ENCODE results near the gene KCNIP4.

Gene KCNIP4

DNA sequence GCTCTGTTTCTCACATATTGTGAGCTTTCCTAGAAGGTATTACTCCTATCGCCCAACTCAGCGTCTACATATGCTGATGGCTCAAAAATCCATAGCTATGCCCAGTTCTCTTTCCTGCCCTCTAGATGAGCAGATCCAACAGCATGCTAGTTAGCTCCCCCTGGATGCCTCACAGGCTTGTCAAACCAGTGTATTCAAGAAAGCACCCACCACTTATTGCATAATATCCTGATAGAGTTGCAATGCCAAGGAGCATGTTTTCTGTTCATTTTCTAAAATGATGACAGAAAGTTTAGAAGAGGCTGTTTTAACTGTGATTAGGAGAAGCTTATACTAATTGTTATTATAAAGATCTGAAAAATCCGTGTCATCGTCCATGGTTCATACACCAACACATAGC is 1250.2 kb downstream of the KCNIP4 start:
- Histone ChIP-seq H3K27me3 (ENCODE audit: low read depth) (no peaks in the 10 kb centered on the region), H3K4me1 (peaks cover 12% of the 10 kb centered on the region), H3K9me3 (no peaks in the 10 kb centered on the region), H3K36me3 (replicated peaks) (no peaks in the 10 kb centered on the region), H3K4me3 (no peak overlapping the region)
- DNase-seq (ENCODE audit: low spot score in 2 of 2): no peak
- in situ Hi-C loops (cut with MboI; ENCODE audit: low sequenced_read_pairs): loop anchor here (25.0 kb wide), 1 partner anchor 386 kb away; no protein-coding TSS in a partner anchor

DNA sequence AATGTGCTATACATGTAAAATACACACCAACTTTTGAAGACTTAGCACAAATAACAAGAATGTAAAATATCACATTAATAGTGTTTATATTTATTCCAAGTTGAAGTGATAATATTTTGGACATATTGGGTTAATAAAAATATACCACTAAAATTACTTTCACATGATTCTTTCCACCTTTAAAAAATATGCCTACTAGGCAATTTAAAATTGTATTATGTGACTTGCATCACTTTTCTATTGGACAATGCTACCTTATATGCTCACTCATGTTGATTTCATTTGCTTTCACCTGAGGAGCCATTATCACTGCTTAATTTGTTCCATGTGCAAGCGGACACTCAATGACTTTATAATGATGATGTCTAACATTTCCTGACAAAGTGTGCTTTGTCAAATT is 1251.8 kb downstream of the KCNIP4 start:
- in situ Hi-C loops (cut with MboI; ENCODE audit: low sequenced_read_pairs): loop anchor here (25.0 kb wide), 1 partner anchor 385 kb away; no protein-coding TSS in a partner anchor
- H3K9me3 ChIP-seq: no peaks in the 10 kb centered on the region
- no peak overlapping the region for H3K4me3 ChIP-seq
- DNase-seq (ENCODE audit: low spot score in 2 of 2): no peak
- no peaks in the 10 kb centered on the region for H3K36me3 ChIP-seq (replicated peaks)
- H3K4me1 ChIP-seq: peaks cover 12% of the 10 kb centered on the region
- H3K27me3 ChIP-seq (ENCODE audit: low read depth): no peaks in the 10 kb centered on the region

DNA sequence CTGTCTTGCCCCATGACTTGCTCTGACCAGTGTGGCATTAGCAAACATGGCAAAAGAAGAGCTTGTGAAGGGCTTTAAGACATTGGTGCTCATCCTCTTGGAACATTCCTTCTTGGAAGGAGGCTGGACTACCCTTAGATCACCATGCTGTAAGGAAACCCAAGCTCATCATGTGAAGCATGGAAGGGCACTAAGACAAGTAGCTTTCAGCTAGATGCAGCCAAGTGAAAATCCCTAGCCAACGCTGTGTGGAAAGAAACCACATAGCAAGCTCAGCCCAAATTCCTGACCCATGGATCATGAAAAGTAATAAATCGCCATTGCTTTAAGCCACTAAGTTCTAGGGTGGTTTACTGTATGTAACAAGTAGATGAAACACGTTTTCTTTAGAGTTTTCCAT is 1260.7 kb downstream of the KCNIP4 start:
- Histone ChIP-seq H3K9me3 (no peaks in the 10 kb centered on the region), H3K4me3 (no peak overlapping the region), H3K4me1 (no peaks in the 10 kb centered on the region), H3K36me3 (replicated peaks) (no peaks in the 10 kb centered on the region), H3K27me3 (ENCODE audit: low read depth) (peaks cover 23% of the 10 kb centered on the region)
- no peak for DNase-seq (ENCODE audit: low spot score in 2 of 2)
- in situ Hi-C loops (cut with MboI; ENCODE audit: low sequenced_read_pairs): loop anchor here (10.0 to 25.0 kb wide), 2 partner anchors 263 to 376 kb away; no protein-coding TSS in a partner anchor

DNA sequence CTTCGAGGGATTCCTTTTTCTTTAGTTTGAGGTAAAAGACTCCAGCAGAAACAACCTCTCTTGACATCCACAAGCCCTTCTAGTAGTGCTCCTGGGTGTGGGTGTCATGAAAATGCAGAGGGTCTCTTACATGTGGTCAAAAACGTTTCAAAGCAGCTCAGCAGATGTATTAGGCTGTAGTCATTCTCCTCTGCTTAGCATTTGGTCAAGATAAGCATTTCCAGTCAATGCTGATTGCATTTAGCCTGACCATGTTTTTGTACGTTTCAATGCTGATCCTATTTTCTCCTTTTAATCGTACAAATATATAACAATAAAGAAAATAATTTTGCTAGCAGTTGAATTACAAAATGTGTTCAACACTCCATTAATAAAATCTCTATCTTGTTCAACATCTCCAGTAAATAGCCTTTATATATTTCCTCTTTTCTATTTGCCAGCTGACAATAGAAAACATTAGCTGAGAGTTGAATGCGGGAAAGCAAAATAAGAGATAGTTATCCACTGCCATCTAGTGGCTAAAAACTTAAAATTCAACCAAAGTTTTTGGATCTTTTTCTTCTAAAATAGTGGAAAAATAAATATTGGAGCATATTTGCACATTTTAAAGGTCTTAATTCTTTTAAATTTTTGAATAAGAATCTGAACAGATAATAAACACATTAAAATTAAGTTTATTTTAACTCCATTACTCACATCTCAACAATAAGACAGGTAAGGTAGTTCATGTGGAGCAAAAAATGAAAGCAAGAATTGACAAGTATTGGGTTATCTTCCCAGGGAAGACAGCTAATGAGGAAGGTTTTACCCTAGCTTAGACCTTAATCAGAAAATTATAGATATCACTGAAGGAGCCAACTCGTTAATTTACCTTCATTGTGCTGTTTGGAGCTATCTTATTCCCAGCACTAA is 1263.5 kb downstream of the KCNIP4 start:
- in situ Hi-C loops (cut with MboI; ENCODE audit: low sequenced_read_pairs): loop anchor here (10.0 to 25.0 kb wide), 2 partner anchors 260 to 373 kb away; no protein-coding TSS in a partner anchor
- Histone ChIP-seq H3K27me3 (ENCODE audit: low read depth) (peaks cover 23% of the 10 kb centered on the region), H3K4me1 (no peaks in the 10 kb centered on the region), H3K36me3 (replicated peaks) (no peaks in the 10 kb centered on the region), H3K4me3 (no peak overlapping the region), H3K9me3 (no peaks in the 10 kb centered on the region)
- peak in 1 of 2 experiments; percentile 48 for DNase-seq (ENCODE audit: low spot score in 2 of 2)

DNA sequence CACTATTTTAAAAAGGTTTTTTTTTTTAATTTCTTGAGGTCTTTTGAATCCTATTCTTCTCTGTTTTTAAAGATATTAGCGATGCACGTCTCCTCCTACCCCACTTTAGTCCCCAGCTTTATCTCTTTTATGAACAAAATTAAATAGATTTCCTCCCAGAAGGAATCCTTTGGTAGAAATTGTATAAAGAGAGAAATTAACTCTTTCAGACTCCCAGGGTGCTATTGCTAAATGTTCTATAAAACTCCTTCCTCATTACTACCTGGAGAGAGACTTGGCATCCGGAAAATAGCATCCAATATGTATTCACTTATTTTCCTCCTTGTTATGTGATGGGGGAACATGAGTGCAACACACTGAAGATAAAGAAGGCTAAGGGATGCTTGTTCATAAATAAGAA is 1264.8 kb downstream of the KCNIP4 start:
- H3K4me3 ChIP-seq: no peak overlapping the region
- no peaks in the 10 kb centered on the region for H3K36me3 ChIP-seq (replicated peaks)
- peaks cover 23% of the 10 kb centered on the region for H3K27me3 ChIP-seq (ENCODE audit: low read depth)
- no peaks in the 10 kb centered on the region for H3K9me3 ChIP-seq
- in situ Hi-C loops (cut with MboI; ENCODE audit: low sequenced_read_pairs): loop anchor here (10.0 to 25.0 kb wide), 2 partner anchors 259 to 371 kb away; no protein-coding TSS in a partner anchor
- H3K4me1 ChIP-seq: no peaks in the 10 kb centered on the region
- DNase-seq (ENCODE audit: low spot score in 2 of 2): no peak

DNA sequence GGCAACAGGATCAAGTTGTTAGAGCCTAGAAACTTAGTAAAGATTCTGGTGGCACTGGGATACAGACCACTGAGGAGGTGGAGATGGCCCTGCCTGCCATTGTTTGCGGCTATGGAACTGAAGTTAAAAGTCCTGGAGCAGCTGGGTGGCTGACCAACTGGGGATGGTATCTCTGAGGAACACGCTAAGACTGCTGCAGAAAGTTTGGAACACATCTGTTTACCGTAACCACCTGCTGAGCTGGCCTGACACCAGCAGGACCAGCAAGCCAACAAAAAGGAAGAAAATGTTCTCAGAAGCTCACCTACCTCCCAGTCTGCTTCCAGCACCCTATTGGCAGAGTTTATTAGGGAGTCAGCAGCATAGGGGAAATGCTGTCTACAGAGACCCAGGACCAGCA is 1265.7 kb downstream of the KCNIP4 start:
- Histone ChIP-seq H3K4me3 (no peak overlapping the region), H3K27me3 (ENCODE audit: low read depth) (peaks cover 20% of the 10 kb centered on the region), H3K9me3 (no peaks in the 10 kb centered on the region), H3K4me1 (no peaks in the 10 kb centered on the region), H3K36me3 (replicated peaks) (no peaks in the 10 kb centered on the region)
- no peak for DNase-seq (ENCODE audit: low spot score in 2 of 2)
- in situ Hi-C loops (cut with MboI; ENCODE audit: low sequenced_read_pairs): loop anchor here (10.0 to 25.0 kb wide), 2 partner anchors 258 to 371 kb away; no protein-coding TSS in a partner anchor

DNA sequence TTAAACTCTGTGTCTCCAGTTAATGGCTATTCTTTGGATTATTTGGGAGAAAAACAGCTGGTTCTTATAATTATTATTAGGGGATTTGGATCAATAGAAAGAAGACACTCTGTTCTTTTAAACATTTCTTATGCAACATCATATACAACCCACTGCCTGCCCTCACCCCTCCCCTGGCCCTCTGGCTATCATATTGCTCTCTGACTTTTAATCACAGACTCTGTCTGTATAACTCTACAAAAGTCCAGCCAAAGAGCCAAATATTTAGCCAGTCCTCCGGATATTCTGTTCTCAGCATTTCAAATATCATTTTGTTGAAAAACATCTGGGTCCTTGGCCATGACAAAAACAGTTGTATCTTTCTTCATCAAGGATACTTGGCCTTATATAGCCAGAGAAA is 1267.3 kb downstream of the KCNIP4 start:
- H3K9me3 ChIP-seq: no peaks in the 10 kb centered on the region
- H3K36me3 ChIP-seq (replicated peaks): no peaks in the 10 kb centered on the region
- no peak overlapping the region for H3K4me3 ChIP-seq
- DNase-seq (ENCODE audit: low spot score in 2 of 2): no peak
- in situ Hi-C loops (cut with MboI; ENCODE audit: low sequenced_read_pairs): loop anchor here (10.0 to 25.0 kb wide), 2 partner anchors 256 to 369 kb away; no protein-coding TSS in a partner anchor
- peaks cover 7% of the 10 kb centered on the region; the same call in 1 of the 2 replicates for H3K27me3 ChIP-seq (ENCODE audit: low read depth)
- no peaks in the 10 kb centered on the region for H3K4me1 ChIP-seq

DNA sequence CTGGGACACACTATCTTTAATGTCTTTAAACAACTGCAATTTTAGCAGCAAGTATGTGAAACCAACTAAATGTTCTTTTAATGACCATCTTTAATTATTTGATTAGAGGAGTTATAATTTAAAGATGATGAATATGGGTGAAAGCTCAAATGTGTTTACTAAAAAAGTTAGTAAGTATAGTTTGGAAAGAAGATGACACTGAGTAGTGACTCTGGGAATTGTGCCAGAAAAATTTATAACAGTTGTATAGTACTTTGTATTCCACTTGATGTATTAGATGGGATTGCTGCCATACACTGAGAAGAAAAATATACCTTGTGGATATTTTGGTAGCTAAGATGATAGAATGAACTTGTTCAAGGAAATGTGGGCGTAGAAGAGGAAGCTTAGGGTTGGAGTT is 1267.8 kb downstream of the KCNIP4 start:
- in situ Hi-C loops (cut with MboI; ENCODE audit: low sequenced_read_pairs): loop anchor here (10.0 to 25.0 kb wide), 2 partner anchors 256 to 368 kb away; no protein-coding TSS in a partner anchor
- H3K4me3 ChIP-seq: no peak overlapping the region
- H3K27me3 ChIP-seq (ENCODE audit: low read depth): peaks cover 7% of the 10 kb centered on the region; the same call in 1 of the 2 replicates
- no peak for DNase-seq (ENCODE audit: low spot score in 2 of 2)
- H3K9me3 ChIP-seq: no peaks in the 10 kb centered on the region
- H3K36me3 ChIP-seq (replicated peaks): no peaks in the 10 kb centered on the region
- no peaks in the 10 kb centered on the region for H3K4me1 ChIP-seq

DNA sequence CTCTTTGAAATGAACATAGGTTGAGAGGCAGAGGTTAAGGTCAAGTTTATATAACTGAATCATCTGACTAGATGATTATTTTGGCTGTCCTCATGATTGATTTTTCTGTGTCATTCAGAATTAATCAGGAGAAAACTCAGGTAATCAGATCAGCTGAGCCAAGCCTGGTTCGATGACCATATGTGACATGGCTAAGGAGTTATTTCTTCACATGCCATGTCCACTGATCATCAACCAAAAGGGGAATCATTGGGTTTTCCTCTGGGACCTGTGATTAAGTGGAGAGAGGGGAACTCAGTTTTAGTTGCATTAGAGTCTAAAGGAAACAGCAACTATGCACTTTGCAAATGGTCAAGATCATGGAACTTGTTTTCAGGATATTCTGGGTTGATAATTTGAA is 1268.6 kb downstream of the KCNIP4 start:
- Histone ChIP-seq H3K9me3 (no peaks in the 10 kb centered on the region), H3K27me3 (ENCODE audit: low read depth) (peaks cover 3% of the 10 kb centered on the region; the same call in 1 of the 2 replicates), H3K4me1 (no peaks in the 10 kb centered on the region), H3K4me3 (no peak overlapping the region), H3K36me3 (replicated peaks) (no peaks in the 10 kb centered on the region)
- in situ Hi-C loops (cut with MboI; ENCODE audit: low sequenced_read_pairs): loop anchor here (10.0 to 25.0 kb wide), 2 partner anchors 255 to 368 kb away; no protein-coding TSS in a partner anchor
- DNase-seq (ENCODE audit: low spot score in 2 of 2): no peak

Measured in HAP-1 (cell line).